ENCODE measurements around the gene ICAM3.

The ICAM3 gene

DNA sequence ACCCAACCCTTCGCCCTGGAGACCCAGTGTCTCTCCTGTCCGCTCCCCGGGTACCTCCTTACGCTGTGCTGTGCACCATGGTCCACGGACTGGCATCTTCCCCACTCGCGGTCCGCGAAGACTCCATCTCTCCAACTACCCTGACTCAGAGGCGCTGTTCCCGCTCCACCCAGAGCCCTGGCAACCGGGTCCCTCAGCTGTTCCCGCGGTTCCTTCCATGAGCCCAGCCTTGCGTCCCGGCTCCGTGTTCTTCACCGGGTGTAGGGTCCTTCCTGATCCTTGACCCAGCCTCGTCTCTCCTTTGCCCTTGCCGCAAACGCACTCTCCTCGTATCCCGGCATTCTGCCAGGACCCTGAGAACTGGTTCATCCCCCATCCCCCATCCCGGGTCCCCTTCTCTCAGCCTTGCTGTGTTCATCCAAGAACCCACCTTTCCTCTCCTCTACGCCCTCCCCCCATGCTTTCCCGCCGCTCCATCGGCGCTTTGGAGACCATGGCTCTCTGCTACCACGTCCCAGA is 49.0 kb downstream of the ICAM3 start:
- DNase-seq = no peak

DNA sequence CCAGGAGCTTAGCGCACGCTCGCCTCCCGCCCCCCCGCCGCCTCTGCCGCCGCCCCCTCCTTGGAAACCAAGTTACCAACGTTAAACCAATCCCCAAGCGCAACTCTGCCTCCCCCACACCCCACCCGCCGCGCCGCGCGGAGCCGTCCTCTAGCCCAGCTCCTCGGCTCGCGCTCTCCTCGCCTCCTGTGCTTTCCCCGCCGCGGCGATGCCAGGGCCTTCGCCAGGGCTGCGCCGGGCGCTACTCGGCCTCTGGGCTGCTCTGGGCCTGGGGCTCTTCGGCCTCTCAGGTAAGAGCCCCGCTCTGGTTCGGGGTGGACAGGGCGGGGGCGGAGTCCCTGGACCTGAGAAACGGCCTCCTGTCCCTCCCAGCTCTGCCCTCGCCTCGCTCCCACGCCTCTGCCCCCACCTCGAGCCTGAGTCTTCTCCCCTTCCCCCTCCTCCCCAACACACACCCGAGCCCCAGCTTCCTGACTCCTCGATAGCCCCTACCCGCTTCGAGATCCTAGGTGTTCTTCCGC is 49.5 kb downstream of the ICAM3 start, which contains the start of gene ICAM5:
ICAM5 (plus strand) TSS at position 117 of the 521 bp plus-strand sequence; CDS start at position 209, 92 bp downstream.
- peak; percentile 66 for DNase-seq

DNA sequence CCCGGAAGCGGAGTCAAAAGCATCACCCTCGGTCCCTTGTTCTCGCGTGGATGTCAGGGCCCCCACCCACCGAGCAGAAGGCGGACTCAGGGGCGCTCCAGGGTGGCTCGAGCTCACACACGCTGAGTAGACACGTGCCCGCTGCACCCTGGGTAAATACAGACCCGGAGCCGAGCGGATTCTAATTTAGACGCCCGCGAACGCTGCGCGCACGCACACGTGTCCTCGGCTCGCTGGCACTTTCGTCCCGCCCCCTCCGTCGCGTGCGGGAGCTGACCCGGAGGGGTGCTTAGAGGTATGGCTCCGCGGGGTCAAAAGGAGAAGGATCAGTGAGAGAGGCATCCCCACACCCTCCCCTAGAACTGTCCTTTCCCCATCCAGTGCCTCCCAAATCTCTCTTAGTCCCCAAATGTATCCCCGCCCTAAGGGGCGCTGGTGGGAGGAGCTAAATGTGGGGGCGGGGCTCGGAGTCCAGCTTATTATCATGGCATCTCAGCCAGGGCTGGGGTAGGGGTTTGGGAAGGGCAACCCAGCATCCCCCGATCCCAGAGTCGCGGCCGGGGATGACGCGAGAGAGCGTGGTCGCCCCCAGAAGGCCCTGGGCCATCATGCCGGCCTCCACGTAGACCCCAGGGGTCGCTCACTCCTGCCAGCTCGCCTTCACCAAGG is 50.1 kb downstream of the ICAM3 start:
- peak; percentile 80 for DNase-seq

DNA sequence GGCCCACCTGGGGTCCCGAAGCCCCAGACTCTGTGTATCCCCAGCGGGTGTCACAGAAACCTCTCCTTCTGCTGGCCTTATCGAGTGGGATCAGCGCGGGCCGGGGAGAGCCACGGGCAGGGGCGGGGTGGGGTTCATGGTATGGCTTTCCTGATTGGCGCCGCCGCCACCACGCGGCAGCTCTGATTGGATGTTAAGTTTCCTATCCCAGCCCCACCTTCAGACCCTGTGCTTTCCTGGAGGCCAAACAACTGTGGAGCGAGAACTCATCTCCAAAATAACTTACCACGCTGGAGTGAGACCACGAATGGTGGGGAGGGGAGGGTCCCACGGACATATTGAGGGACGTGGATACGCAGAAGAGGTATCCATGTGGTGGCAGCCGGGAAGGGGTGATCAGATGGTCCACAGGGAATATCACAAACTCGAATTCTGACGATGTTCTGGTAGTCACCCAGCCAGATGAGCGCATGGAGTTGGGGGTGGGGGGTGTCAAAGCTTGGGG is 50.7 kb downstream of the ICAM3 start:
- DNase-seq = peak; percentile 47

DNA sequence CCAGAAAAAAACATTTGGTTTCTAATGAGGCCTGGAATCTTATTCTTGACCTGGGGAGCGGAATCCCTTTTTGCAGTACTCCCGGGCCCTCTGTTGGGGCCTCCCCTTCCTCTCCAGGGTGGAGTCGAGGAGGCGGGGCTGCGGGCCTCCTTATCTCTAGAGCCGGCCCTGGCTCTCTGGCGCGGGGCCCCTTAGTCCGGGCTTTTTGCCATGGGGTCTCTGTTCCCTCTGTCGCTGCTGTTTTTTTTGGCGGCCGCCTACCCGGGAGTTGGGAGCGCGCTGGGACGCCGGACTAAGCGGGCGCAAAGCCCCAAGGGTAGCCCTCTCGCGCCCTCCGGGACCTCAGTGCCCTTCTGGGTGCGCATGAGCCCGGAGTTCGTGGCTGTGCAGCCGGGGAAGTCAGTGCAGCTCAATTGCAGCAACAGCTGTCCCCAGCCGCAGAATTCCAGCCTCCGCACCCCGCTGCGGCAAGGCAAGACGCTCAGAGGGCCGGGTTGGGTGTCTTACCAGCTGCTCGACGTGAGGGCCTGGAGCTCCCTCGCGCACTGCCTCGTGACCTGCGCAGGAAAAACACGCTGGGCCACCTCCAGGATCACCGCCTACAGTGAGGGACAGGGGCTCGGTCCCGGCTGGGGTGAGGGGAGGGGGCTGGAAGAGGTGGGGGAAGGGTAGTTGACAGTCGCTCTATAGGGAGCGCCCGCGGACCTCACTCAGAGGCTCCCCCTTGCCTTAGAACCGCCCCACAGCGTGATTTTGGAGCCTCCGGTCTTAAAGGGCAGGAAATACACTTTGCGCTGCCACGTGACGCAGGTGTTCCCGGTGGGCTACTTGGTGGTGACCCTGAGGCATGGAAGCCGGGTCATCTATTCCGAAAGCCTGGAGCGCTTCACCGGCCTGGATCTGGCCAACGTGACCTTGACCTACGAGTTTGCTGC is 52.4 kb downstream of the ICAM3 start, which contains the start of gene ICAM4:
ICAM4 (plus strand) TSS at position 153 of the 935 bp plus-strand sequence; CDS start at position 211, 58 bp downstream.
- DNase-seq = no peak

DNA sequence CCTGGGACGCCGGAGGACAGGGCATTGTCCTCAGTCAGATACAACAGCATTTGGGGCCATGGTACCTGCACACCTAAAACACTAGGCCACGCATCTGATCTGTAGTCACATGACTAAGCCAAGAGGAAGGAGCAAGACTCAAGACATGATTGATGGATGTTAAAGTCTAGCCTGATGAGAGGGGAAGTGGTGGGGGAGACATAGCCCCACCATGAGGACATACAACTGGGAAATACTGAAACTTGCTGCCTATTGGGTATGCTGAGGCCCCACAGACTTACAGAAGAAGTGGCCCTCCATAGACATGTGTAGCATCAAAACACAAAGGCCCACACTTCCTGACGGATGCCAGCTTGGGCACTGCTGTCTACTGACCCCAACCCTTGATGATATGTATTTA is 54.0 kb downstream of the ICAM3 start:
- DNase-seq = no peak

DNA sequence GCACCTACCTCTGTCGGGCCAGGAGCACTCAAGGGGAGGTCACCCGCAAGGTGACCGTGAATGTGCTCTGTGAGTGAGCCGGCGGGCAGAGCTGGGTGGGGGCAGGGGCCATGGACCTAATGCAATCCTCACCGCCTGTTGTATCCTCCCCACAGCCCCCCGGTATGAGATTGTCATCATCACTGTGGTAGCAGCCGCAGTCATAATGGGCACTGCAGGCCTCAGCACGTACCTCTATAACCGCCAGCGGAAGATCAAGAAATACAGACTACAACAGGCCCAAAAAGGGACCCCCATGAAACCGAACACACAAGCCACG is 54.5 kb downstream of the ICAM3 start:
- DNase-seq = no peak

DNA sequence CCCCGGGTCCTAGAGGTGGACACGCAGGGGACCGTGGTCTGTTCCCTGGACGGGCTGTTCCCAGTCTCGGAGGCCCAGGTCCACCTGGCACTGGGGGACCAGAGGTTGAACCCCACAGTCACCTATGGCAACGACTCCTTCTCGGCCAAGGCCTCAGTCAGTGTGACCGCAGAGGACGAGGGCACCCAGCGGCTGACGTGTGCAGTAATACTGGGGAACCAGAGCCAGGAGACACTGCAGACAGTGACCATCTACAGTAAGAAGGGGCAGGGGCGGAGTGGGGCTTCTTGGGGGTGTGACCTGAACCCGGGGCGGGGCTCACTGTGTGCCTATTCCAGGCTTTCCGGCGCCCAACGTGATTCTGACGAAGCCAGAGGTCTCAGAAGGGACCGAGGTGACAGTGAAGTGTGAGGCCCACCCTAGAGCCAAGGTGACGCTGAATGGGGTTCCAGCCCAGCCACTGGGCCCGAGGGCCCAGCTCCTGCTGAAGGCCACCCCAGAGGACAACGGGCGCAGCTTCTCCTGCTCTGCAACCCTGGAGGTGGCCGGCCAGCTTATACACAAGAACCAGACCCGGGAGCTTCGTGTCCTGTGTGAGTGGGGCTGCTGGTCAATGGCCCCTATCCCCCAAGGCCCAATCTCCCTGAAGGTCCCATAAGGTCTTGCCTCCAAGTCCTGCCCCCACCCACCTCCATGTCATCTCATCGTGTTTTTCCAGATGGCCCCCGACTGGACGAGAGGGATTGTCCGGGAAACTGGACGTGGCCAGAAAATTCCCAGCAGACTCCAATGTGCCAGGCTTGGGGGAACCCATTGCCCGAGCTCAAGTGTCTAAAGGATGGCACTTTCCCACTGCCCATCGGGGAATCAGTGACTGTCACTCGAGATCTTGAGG is 55.1 kb downstream of the ICAM3 start:
- no peak for DNase-seq
